HG03342 (cell line): ENCODE data around the gene DDIT3.
A peak's percentile ranks its signal among the peaks of the same experiment; 100 is the strongest.

ENCODE experiments used
- ATAC-seq: cut with Tn5 transposase; IDR thresholded peaks from one replicate; pipeline ENCODE4 v1.9.1; 2021; ENCODE audit warnings: mild to moderate bottlenecking, moderate library complexity; ENCODE audit not compliant: unreplicated experiment

The DDIT3 gene

DNA sequence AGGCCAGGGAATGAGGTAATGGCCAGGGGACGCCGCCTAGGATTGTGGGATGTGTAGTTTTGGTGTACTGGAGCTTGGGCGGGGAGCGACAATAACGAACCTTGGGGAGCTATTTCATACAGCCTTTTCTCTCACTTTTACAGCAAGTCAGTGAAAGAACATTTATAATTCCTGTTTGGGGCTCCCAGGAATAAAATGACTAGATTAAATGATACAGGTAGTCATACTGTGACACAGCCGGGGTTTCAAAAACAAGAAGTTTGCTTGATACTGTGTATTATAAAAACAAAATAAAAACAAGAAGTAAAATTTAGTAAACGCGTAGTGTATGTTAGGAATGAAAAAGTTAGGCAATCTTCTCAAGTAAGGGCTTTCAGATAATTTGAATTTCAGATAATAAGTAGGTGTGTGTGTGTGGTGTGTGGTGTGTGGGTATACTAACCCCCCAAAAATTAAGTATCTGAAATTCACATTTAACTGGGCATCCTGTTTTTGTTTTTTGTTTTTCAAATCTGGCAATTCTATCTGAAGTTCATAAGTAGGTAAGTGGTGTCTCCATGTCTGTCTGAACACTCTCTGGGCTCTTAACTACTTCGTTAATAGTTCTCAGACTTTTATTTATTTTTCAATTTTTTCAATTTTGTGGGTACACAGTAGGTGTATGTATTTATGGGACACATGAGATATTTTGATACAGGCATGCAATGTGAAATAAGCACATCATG lies 27.1 kb upstream of the DDIT3 start:
- no peak for ATAC-seq

DNA sequence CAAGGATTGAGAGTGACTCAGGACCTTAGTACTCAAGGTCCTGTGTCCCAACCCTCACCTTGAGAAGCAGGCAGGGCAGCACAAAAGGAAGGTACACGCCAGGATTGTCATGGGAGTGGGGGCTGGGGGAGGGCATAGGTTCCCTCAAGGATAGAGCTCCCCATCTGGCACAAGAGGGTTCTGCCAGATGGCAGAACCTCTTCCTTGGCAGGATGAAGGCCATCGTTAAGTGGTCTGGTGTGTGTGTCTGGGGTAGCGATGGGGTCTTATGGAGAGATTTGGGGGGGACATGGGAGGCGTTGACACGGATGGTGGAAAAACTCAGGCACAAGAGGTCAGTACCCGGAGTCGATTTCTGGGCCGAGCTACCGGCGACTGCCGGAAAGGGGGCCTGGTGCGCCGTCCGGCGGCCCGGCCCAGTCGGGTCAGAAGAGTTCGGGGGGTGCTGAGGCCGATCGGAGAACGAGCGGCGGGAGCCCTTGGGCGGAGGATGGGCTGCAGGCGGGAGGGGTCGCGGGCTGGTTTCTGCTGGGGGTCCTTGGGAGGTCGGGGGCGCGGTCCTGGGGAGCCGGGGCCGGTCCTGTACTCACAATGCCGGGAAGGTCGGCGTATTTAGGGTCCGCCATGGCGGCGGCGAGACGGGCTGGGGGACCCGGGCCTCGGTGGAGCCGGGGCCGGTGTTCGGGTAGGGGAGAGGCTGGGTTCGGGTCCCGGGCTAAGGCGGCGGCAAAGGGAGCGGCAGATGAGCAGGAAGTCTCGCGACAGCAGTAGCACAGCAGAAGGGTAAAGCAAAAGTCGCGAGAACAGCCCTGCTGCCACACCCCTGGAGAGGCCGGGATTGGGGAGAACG lies 26.3 kb upstream of the DDIT3 start, which contains the start of gene DCTN2:
Gene DCTN2 (minus strand): TSS at position 755 of the 850 bp plus-strand sequence. CDS start 129 bp downstream, at position 626.
- ATAC-seq: peak; percentile 98

DNA sequence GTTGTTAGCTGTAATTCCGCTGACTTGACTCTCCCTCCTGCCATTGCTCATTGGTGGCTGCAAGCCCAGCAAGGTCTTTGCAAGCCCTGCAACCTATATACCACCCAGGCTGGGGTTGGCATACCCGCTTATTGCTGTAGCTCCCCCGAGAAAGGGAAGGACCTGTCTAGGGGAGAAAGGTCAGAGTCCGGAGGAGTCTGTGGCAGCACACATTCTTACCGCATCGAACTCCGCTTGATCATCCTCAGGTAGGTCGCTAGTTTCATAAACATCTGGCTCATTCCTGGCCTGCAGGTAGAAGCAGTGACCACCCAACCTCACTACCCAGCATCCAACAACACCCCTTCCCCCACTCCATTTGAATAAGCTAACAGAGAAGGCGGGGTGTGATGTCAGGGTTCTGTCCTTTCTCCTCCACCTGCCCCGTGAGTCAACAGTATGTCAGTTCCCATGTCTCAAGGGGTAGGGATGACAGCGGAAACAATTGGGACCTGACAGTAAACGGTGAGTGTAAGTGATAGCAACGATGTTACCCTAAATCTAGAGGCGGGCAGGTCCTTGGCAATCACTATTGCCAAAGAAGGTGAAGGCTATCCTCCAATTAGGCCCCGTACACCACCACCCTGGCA lies 25.6 kb upstream of the DDIT3 start:
- ATAC-seq: no peak

DNA sequence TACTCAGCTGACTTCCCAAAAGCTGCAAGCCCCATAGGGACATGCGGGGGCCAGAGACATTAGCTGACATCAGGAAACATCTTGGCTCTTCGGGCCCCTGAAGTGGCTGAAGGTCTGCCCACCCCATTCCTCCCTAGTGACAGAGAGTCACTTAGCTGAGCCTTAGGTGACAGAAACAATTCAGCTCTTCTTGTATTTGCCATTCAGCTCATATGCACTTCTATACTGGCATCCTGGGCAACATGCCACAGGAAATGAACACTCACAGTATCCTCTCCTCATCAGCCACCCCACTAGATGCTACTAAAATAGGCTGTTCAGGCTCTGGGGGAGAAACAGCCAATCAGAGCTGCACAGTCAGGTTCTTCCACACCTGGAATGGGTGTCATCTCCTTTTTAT lies 23.3 kb upstream of the DDIT3 start:
- no peak for ATAC-seq

DNA sequence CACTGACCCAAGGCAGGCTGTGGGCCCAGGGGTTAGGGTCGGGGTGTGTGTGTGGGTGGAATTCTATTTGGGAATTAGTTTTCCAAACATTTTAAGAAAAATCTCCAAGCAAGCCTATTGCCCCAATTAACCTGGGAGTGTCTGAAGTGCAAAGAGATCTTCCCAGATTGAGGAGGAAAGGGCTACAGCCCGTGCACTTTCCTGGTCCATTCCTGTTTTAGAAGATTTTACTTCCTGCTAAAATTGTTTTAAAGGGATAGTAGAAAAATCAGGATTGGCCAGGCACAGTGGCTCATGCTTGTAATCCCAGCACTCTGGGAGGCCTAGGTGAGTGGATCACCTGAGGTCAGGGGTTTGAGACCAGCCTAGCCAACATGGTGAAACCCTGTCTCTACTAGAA lies 21.4 kb upstream of the DDIT3 start:
- no peak for ATAC-seq

DNA sequence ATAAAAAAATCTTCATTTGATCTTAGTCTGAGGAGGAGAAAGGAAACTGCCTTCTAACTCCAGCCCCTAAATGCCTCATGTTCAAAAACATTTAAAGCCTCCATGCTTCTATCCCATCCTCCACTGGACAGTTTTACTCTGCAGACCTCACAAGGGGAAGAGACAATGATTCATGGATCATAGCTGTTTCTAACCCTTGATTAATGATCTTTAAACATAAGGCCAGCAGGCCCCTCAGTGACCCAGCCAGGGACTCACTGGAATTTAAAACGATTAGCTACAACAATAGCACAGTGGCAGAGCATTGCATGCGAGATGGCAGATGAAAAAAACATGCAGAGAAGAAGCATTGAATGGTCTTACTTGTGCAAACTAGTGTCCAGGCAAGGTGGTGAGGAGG lies 20.7 kb upstream of the DDIT3 start:
- ATAC-seq: no peak

DNA sequence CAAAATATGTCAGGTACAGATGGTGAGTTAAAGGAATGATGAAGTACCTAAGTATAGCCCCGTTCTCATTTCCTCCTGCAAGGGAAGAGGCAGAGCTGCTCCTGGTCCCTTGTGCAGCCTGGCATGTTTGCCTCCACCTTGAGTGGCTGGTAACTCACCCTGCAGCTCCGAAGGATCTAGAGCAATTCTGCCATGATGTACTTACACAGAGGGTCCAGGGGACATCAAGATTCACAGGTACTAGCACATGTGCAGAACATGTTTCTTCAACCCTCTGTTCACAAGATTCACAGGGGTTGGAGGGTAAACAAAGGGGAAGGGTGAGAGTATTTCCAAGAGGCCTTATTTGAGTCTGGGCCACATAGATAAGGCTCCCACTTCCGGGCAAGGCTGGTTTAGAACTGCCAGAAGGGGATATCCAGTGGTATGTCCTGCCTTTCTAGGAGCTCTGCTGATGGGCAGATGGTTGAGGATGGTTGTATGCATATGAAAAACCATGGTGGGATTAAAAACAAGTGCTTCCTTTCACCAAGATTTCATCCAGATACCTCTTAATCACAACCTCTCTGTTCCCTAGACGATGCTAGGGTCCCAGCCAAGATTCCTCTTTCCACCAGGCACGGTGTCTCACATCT lies 18.9 kb upstream of the DDIT3 start:
- no peak for ATAC-seq

DNA sequence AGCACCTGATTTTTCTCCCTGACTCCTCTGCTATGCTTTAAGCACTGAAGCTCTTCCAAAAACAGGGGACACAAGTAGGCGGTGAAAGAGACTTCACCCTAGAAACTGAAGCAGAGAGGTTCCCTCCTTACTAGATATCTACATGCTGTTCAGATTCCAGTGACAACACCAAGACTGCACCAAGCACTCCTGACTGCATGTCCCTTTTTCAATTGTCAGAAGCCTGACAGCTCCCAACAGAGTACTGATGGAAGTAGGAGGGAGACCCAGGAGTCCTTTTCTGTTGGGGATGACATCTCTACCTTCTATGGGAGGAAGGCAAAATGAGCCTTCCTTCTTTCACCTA lies 16.3 kb upstream of the DDIT3 start:
- ATAC-seq: no peak

DNA sequence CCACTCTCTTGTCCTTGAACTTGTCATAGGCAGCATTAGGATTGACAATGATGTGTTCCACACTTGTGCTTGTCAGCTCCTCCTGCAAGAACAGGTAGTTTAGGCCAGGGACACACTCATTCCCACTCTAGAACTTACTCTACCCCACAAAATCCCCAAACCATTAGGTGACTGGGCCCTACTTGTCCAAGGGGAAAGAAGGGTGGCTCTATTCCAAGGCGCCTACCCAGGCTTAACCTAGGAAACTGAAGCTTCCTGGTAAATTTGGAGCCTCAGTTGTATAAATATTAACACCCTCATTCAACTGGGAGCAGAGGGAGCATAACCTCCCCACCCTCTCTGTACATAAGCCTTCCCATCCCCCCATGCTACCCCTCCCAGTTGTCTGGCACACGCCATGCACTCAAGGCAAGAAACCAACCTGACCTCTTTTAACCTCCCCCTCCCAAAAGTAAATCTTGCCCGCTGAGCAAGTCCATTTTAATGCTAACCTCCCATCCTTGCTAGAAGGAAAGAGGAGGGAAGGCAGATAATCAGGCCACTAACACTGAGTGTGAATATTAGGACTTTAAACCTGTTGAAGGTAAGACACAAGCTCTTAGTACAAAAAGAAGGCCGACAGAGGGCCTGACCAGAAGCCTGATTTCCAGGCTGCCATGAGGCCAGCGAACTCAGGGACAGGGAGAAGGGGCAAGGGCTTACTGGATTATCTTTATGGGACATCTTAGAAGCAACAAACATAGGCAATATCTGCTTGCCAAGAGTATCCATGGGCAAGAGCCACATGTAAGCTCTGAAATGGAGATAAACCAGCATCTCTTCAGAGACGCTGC lies 15.7 kb upstream of the DDIT3 start:
- ATAC-seq: no peak

DNA sequence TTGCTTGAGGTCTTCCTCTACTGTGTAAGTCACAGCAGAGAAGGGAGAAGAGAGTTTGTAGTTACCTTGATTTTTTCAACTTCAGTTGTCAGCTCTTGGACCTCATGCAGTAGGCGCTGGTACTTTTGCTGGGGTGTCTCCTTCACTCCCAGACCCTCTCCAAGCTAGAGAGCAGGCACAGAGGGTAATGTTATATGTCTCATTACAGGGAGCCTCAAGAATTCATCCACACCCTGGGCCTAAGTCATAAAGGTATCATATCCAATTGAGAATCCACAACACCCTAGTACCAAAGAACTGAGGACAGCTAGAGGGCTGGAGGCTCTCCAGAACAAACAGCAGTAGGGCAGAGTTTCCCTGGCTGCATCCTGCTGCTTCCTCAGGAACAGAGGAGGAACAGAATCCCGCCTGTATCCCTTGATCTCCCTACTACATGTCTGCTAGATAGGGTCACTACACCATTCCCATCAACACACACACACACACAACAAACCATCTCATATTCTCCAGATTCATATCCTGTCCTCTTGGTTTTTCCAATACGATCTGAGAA lies 14.8 kb upstream of the DDIT3 start:
- ATAC-seq: no peak

DNA sequence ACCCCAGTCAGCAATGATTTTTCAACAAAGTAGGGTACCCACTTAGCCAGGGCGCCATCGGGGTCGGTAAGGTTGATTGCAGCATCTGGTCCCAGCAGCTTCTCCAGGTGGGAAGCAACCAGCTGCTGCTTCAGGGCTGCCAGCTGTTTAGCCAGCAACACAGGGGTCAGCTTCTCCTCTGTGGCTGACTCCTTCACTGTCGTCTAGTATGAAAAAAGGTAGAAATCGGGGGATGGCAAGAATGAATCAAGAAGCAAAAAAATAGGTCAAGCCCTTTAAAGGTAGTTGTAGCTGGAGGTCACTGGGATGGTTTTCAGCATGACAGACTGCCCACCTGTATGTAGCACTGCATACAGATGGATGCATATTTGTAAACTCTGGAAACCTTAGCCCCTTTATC lies 13.9 kb upstream of the DDIT3 start:
- no peak for ATAC-seq

DNA sequence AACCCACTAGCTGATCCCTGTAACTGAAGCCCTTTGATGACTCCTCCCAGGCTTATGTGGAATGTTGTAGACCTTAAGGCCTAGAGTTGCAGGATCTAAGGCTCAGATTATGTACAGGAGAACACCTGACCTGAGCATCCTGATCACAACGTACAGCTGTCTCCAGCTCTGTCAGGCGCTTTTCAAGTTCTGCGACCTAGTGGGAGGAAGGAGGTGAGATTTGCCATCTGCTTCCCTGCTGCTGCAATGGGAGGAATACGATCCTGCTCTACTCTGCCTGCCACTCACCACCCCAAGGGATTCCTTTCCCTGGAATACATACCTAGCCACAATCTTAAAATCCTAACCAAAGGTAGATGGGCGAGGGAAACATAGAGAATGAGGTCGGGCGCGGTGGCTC lies 12.8 kb upstream of the DDIT3 start:
- no peak for ATAC-seq

DNA sequence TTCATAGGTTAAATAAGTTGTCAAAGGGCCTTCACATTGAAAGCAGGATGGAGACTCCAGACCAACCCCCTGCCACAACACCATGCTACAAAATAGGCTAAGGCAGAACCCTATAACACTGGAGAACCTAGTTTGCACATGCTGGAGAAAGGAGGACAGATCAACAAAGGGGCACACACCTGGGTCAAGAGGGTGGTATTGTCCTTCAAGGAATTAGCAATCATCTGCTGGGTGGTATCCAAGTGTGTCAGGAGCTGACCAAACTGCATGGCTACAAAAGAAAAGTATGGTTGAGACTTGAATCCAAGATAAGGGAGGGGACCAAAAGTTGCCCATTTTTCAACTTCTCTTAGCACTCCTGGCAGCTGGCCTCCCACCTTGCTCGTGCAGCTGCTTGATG lies 11.5 kb upstream of the DDIT3 start:
- ATAC-seq: no peak

DNA sequence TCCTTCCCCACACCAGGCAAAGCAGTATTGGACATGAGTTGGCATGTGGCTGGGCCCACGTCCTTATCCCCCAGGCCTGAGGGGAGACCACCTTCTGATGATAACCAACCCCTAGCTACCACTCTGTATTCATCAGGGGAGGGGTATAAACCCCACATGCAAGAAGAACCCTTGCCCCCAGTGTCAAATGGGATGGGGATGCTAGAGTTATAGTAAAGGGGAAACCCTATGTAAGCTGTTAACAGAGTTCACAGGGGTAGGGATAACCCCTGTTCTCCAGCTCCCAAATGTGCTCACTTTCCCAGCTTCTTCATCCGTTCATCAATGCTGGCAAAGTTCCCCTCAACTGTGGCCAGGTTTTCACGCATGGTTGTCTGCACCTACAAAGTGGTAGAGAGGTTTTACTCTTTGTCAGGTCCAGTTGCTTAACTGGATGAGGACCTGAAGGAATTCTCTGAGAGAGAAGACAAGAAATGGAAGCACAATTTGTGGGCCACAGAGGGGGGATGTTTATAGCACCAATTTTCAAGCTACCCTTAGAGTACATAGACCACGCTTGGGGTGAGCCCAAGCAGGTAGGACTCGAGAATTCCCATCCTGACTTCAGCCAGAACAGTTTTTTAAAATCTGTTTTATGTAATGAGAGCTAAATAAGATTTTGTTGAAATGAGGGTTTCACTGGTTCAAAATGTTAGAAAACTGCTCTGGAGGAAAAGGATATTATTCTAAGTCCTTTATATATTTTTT lies 10.3 kb upstream of the DDIT3 start:
- no peak for ATAC-seq

DNA sequence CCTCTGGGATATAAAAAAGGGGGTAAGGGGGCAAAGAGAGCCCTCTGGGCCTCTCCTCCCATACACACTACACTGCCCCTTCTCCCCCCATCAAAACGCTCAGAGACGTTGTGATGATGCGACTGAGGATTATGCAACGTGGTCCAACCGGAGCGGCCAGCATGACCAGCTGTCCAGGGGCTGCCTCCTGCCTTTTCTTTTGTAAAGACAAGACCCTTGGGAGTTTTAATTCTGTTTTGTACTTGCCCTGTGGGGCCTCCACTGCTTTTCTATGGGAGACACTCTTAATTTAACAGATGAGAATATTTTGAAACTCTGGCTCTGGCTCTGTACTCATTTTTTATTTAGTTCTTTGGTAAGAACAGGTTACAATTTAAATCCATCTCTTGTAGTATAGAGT lies 9.5 kb upstream of the DDIT3 start:
- ATAC-seq: no peak

DNA sequence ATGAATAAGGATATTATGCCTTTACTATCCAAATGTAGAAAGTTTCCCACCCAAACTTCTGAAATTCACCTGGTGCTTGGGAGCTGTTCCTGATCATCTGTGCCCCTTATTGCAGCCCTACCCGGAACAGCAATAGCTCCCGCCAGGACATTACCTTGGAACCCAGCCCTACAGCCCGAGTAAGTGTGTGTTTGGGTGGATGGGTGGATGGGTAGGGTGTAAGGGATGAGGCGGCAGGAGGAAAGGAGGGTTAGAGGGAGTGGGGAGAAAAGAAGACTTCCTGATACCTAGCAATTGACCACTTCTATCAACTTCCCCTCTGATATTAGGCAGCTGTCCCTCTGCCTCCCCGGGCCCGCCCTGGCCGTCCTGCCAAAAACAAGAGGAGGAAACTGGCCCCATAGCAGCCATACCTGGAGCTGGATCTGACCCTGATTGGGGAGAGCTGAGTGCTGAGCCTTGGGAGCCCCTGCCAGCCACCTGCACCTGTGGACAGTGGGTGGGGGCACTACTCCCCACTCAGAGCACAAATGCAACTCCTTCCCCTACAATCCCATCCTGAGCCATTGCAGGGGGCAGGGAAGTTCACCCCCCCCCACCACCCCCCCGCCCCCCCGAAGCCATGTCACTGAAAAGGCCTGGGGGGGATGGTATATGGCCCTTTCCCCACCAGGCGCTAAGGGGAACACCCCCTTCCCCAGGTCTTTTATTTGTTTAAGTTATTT lies 8.7 kb upstream of the DDIT3 start:
- no peak for ATAC-seq

DNA sequence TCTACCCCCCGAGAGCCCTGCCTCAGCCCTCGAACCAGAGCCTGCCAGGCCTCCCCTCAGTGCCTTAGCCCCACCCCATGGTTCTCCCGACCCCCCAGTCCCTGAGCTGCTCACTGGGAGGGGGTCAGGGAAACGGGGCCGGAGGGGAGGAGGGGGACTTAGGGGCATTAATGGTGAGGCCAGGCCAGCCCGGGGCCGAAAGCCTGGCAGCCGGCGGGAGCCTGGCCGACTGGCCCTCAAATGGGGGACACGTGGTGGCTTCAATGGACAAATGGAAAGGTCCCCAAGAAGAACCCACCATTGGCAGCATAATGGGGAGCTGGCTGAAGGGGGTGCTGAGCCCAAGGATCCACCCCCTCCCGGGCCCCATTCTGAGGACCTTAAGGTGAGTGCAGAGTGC lies 7.9 kb upstream of the DDIT3 start:
- ATAC-seq: no peak

DNA sequence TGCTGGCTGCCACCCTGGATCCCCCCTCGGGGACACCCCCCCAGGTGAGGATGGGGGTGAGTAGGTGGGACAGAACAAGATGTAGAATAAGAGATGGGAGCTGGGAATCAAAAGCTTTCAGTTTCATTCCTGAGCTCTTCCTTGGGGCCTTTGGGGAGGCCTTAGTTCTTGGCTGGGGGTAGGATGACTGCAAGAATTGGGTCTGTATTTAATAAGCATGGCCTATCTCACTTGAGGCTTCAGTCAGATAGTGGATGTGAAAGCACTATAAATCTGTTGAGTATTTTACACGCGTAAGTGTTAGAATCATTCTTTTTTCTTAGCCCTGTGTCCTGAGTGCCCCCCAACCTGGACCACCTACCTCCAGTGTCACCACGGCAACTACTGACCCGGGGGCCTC lies 6.9 kb upstream of the DDIT3 start:
- no peak for ATAC-seq
